Measurements from ENCODE around the gene FMOD.

FMOD gene

GRCh38 chr1:203351037-203351625, at the start of gene FMOD:
FMOD (minus strand) TSS chr1:203351122; CDS start chr1:203348270, 2,852 bp downstream.
- H3F3A ChIP-seq (ENCODE audit: insufficient read depth), result no peaks in the 10 kb centered on the region
- no peak within 1 kb of the TSS for H2AFZ ChIP-seq (ENCODE audit: low read depth, low read length, severe bottlenecking)
- no peaks in the 10 kb centered on the region for H3K9me3 ChIP-seq (ENCODE audit: insufficient read depth, low read length)
- no peaks in the 10 kb centered on the region for H4K20me1 ChIP-seq (ENCODE audit: low read depth, low read length)
- no peaks in the 10 kb centered on the region for H3K9me2 ChIP-seq (replicated peaks; ENCODE audit: insufficient read depth, low read length)
- no peak within 1 kb of the TSS for H3K27ac ChIP-seq (ENCODE audit: low read depth, low read length)
- no peak within 1 kb of the TSS for H3K4me2 ChIP-seq (ENCODE audit: low read depth, low read length, poor library complexity, severe bottlenecking)
- no peaks in the 10 kb centered on the region for H3K27me3 ChIP-seq (ENCODE audit: low read length)
- H3K4me3 ChIP-seq (ENCODE audit: insufficient read depth, low read length, poor library complexity, severe bottlenecking), result no peak within 1 kb of the TSS
- no peak within 1 kb of the TSS for H3K9ac ChIP-seq (ENCODE audit: low read length)
- no peaks in the 10 kb centered on the region for H3K36me3 ChIP-seq (ENCODE audit: low read length)
- TF ChIP-seq CTCF (IDR thresholded peaks at IDR 0.05; ENCODE audit: insufficient read depth, low read length, poor library complexity, severe bottlenecking), result no peak
- no peak for TF ChIP-seq EZH2phosphoT487 (conservative IDR thresholded peaks at IDR 0.05; ENCODE audit: low read length)
- H3K79me2 ChIP-seq (ENCODE audit: insufficient read depth, low read length), result no peaks in the 10 kb centered on the region

GRCh38 chr1:203396595-203397194, 45.8 kb upstream of the FMOD start:
- Histone ChIP-seq H3K9me3 (ENCODE audit: insufficient read depth, low read length) (no peaks in the 10 kb centered on the region), H3K9me2 (replicated peaks; ENCODE audit: insufficient read depth, low read length) (no peaks in the 10 kb centered on the region), H4K20me1 (ENCODE audit: low read depth, low read length) (no peaks in the 10 kb centered on the region), H3K79me2 (ENCODE audit: insufficient read depth, low read length) (no peaks in the 10 kb centered on the region), H3F3A (ENCODE audit: insufficient read depth) (no peaks in the 10 kb centered on the region), H2AFZ (ENCODE audit: low read depth, low read length, severe bottlenecking) (no peak overlapping the region), H3K4me3 (ENCODE audit: insufficient read depth, low read length, poor library complexity, severe bottlenecking) (no peak overlapping the region), H3K4me2 (ENCODE audit: low read depth, low read length, poor library complexity, severe bottlenecking) (no peak overlapping the region), H3K36me3 (ENCODE audit: low read length) (0 out of 2 replicates have a peak, but pooled peaks cover 2% of the 10 kb centered on the region), H3K9ac (ENCODE audit: low read length) (no peak overlapping the region), H3K27ac (ENCODE audit: low read depth, low read length) (no peak overlapping the region), H3K27me3 (ENCODE audit: low read length) (no peaks in the 10 kb centered on the region)
- TF ChIP-seq CTCF (IDR thresholded peaks at IDR 0.05; ENCODE audit: insufficient read depth, low read length, poor library complexity, severe bottlenecking) (no peak), EZH2phosphoT487 (conservative IDR thresholded peaks at IDR 0.05; ENCODE audit: low read length) (no peak)

GRCh38 chr1:203395751-203396150, 44.8 kb upstream of the FMOD start:
- Histone ChIP-seq H3K9me3 (ENCODE audit: insufficient read depth, low read length) (no peaks in the 10 kb centered on the region), H3K27me3 (ENCODE audit: low read length) (no peaks in the 10 kb centered on the region), H3K79me2 (ENCODE audit: insufficient read depth, low read length) (no peaks in the 10 kb centered on the region), H3K27ac (ENCODE audit: low read depth, low read length) (no peak overlapping the region), H3K9me2 (replicated peaks; ENCODE audit: insufficient read depth, low read length) (no peaks in the 10 kb centered on the region), H2AFZ (ENCODE audit: low read depth, low read length, severe bottlenecking) (no peak overlapping the region), H3K9ac (ENCODE audit: low read length) (no peak overlapping the region), H3K36me3 (ENCODE audit: low read length) (0 out of 2 replicates have a peak, but pooled peaks cover 8% of the 10 kb centered on the region), H4K20me1 (ENCODE audit: low read depth, low read length) (no peaks in the 10 kb centered on the region), H3K4me3 (ENCODE audit: insufficient read depth, low read length, poor library complexity, severe bottlenecking) (no peak overlapping the region), H3K4me2 (ENCODE audit: low read depth, low read length, poor library complexity, severe bottlenecking) (no peak overlapping the region), H3F3A (ENCODE audit: insufficient read depth) (no peaks in the 10 kb centered on the region)
- no peak for TF ChIP-seq CTCF (IDR thresholded peaks at IDR 0.05; ENCODE audit: insufficient read depth, low read length, poor library complexity, severe bottlenecking)
- no peak for TF ChIP-seq EZH2phosphoT487 (conservative IDR thresholded peaks at IDR 0.05; ENCODE audit: low read length)
